Measurements from ENCODE around the gene AKAP6. TPM values are rescaled to one million over a fixed set of nuclear protein-coding genes. Genes with fewer than 3 reads are reported as not detected.

Gene AKAP6
- total RNA-seq, 1 experiment from 2014 or later: 2.3 TPM

DNA sequence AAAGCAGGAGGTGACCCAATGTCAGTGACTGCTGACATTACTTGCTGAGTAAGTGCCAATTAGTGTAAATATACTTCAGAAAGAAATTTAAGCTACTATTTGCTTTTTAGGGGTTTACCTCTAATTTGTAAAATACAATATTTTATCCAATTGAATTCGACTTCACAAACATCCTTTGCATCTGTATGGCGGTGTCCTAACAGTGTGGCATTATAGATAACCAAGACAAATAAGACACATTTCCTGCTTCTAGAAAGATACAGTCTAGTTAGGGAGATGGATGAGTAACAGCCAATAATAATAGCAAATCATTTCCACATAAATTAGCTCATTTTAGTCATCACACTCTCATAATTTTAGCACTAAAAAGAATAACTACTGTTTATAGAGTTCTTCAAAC, 196.5 kb downstream of the AKAP6 start:
- no TSS peak for BruUV-seq (replicated peaks)
- intact Hi-C loops (cut with micrococcal nuclease): no loop called here
- no peaks in the 10 kb centered on the region for H3K36me3 Mint-ChIP-seq (ENCODE audit: insufficient read depth, unreplicated experiment)
- TF ChIP-seq, protein P1, sequence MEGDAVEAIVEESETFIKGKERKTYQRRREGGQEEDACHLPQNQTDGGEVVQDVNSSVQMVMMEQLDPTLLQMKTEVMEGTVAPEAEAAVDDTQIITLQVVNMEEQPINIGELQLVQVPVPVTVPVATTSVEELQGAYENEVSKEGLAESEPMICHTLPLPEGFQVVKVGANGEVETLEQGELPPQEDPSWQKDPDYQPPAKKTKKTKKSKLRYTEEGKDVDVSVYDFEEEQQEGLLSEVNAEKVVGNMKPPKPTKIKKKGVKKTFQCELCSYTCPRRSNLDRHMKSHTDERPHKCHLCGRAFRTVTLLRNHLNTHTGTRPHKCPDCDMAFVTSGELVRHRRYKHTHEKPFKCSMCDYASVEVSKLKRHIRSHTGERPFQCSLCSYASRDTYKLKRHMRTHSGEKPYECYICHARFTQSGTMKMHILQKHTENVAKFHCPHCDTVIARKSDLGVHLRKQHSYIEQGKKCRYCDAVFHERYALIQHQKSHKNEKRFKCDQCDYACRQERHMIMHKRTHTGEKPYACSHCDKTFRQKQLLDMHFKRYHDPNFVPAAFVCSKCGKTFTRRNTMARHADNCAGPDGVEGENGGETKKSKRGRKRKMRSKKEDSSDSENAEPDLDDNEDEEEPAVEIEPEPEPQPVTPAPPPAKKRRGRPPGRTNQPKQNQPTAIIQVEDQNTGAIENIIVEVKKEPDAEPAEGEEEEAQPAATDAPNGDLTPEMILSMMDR (IDR thresholded peaks at IDR 0.05; ENCODE audit: unreplicated experiment): no peak
- no peaks in the 10 kb centered on the region for H3K27me3 Mint-ChIP-seq (ENCODE audit: insufficient read depth, unreplicated experiment)
- DNase-seq (ENCODE audit: unreplicated experiment): no peak
- H3K27ac Mint-ChIP-seq (ENCODE audit: low read depth, unreplicated experiment): no peak overlapping the region
- CTCF ChIA-PET: interaction anchor here (0.6 to 2.4 kb wide), 4 partner anchors 12 to 182 kb away, joined by 5 to 12 read pairs (median 7); no protein-coding TSS in a partner anchor
- no peaks in the 10 kb centered on the region for H3K9me3 Mint-ChIP-seq (ENCODE audit: unreplicated experiment)
- POLR2A ChIA-PET: interaction anchor here (0.9 to 1.6 kb wide), 5 partner anchors 10 to 35 kb away, joined by 3 to 6 read pairs (median 5); no protein-coding TSS in a partner anchor
- H3K4me1 Mint-ChIP-seq (ENCODE audit: insufficient read depth, unreplicated experiment): peaks cover 4% of the 10 kb centered on the region
- H3K4me3 Mint-ChIP-seq (ENCODE audit: unreplicated experiment): no peak overlapping the region

DNA sequence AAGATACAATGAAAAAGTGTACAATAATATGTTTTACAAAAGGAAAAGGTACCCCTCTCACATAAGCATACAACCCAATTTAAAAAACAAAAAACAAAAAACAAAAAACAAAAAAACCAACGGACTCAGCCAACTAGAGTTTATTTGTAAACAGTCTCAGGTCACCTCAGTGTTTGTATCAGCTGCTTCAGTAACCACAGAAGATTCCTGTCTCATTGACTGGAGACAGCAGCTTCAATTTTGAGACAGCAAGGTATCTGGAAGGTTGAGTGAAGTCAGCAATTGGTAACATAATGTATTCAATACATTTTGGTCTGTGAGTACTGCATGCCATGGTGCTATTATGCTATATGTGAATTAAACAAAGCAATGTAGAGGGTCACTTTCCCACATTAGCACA, 201.7 kb downstream of the AKAP6 start:
- Mint-ChIP-seq H3K9me3 (ENCODE audit: unreplicated experiment) (no peaks in the 10 kb centered on the region), H3K36me3 (ENCODE audit: insufficient read depth, unreplicated experiment) (peaks cover 5% of the 10 kb centered on the region), H3K4me1 (ENCODE audit: insufficient read depth, unreplicated experiment) (no peaks in the 10 kb centered on the region), H3K27me3 (ENCODE audit: insufficient read depth, unreplicated experiment) (no peaks in the 10 kb centered on the region), H3K4me3 (ENCODE audit: unreplicated experiment) (no peak overlapping the region), H3K27ac (ENCODE audit: low read depth, unreplicated experiment) (no peak overlapping the region)
- CTCF ChIA-PET: interaction anchor here (0.5 kb wide), 1 partner anchor 573 kb away, joined by 3 read pairs; no protein-coding TSS in a partner anchor
- POLR2A ChIA-PET: no interaction called here
- DNase-seq (ENCODE audit: unreplicated experiment): no peak
- intact Hi-C loops (cut with micrococcal nuclease): no loop called here
- TF ChIP-seq, protein P1 (IDR thresholded peaks at IDR 0.05; ENCODE audit: unreplicated experiment): no peak
- BruUV-seq (replicated peaks): no TSS peak

DNA sequence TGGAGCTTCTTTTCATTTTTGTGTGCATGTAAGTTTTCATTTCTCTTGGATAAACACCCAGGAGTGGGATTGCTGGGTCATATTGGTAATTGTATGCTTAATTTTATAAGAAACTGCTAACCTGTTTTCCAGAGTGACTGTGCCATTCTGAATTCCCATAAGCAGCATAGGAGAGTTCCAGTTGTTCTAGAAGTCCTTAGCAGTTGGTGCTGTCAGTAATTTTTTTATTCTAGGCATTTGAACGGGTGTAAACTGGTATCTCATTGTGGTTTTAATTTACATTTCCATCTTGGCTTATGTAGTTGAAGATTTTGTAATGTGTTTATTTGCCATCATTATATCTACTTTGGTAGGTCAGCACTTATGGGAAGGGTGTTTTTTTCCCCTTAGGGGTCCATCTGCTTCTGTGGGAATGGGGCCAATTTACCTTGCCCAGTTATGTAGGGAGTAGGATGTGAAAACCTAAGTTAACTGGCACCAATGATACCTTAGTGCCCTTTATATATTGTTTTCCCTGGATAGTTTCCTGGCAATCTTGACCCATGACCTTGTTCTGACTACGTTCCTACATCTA, 202.9 kb downstream of the AKAP6 start:
- Mint-ChIP-seq H3K27me3 (ENCODE audit: insufficient read depth, unreplicated experiment) (no peaks in the 10 kb centered on the region), H3K36me3 (ENCODE audit: insufficient read depth, unreplicated experiment) (peaks cover 6% of the 10 kb centered on the region), H3K4me3 (ENCODE audit: unreplicated experiment) (no peak overlapping the region), H3K4me1 (ENCODE audit: insufficient read depth, unreplicated experiment) (no peaks in the 10 kb centered on the region), H3K27ac (ENCODE audit: low read depth, unreplicated experiment) (no peak overlapping the region), H3K9me3 (ENCODE audit: unreplicated experiment) (no peaks in the 10 kb centered on the region)
- TF ChIP-seq, protein P1 (IDR thresholded peaks at IDR 0.05; ENCODE audit: unreplicated experiment): no peak
- POLR2A ChIA-PET: no interaction called here
- CTCF ChIA-PET: interaction anchor here (0.6 kb wide), 1 partner anchor 159 kb away, joined by 3 read pairs; no protein-coding TSS in a partner anchor
- intact Hi-C loops (cut with micrococcal nuclease): no loop called here
- DNase-seq (ENCODE audit: unreplicated experiment): no peak
- no TSS peak for BruUV-seq (replicated peaks)

DNA sequence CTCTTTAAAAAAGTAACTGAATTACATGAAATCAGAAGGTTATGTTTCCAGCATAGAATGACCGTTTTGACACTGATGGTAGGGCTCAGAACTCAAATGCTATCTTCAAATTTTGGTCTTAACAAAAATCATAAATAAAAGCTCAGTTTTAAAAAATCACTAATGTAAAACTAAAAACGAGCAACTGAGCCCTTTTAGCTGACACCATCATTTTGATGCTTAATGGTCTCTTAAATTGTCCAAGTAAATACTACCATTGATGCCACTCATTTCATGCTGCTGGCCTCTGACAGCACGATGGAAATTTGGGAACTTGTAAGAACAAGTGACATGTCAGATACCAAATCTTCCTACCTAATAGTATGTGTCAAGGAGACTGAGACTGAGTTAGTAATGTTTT, 205.0 kb downstream of the AKAP6 start:
- intact Hi-C loops (cut with micrococcal nuclease): no loop called here
- Mint-ChIP-seq H3K27me3 (ENCODE audit: insufficient read depth, unreplicated experiment) (no peaks in the 10 kb centered on the region), H3K4me1 (ENCODE audit: insufficient read depth, unreplicated experiment) (no peaks in the 10 kb centered on the region), H3K4me3 (ENCODE audit: unreplicated experiment) (no peak overlapping the region), H3K27ac (ENCODE audit: low read depth, unreplicated experiment) (no peak overlapping the region), H3K36me3 (ENCODE audit: insufficient read depth, unreplicated experiment) (peaks cover 6% of the 10 kb centered on the region), H3K9me3 (ENCODE audit: unreplicated experiment) (no peaks in the 10 kb centered on the region)
- TF ChIP-seq, protein P1 (IDR thresholded peaks at IDR 0.05; ENCODE audit: unreplicated experiment): no peak
- CTCF ChIA-PET: interaction anchor here (0.7 to 0.9 kb wide), 2 partner anchors 15 to 1152 kb away, joined by 3 read pairs; no protein-coding TSS in a partner anchor
- no peak for DNase-seq (ENCODE audit: unreplicated experiment)
- no TSS peak for BruUV-seq (replicated peaks)
- POLR2A ChIA-PET: interaction anchor here (0.7 kb wide), 1 partner anchor 1069 kb away, joined by 3 read pairs; no protein-coding TSS in a partner anchor
